Endothelial cell of umbilical vein (primary cell): ENCODE results near the gene HSPA1B. TPM values are rescaled to one million over a fixed set of nuclear protein-coding genes. Genes with fewer than 3 reads are reported as not detected.

ENCODE experiments used
- BruUV-seq: library from RNA; stranded (reverse); fragments of 400-500 nt; replicated peaks from 2 replicates; lab custom pipeline; 2021; lab: Mats Ljungman, UMichigan
- CTCF ChIA-PET: fragments of 300-600, 350-600 bp; sonication (Branson Sonifier 250); formaldehyde crosslinking; loops from one replicate; lab custom pipeline; 2021; ENCODE audit warnings: antibody characterized with exemption, inconsistent platforms; lab: Charles Lee
- POLR2A ChIA-PET: fragments of 300-600, 350-600 bp; sonication (Branson Sonifier 250); formaldehyde crosslinking; loops from one replicate; lab custom pipeline; 2021; ENCODE audit warnings: antibody characterized with exemption, inconsistent platforms; lab: Charles Lee
- DNase-seq: peaks from one replicate; pipeline ENCODE4 v3.0.0-alpha.2; 2011; ENCODE audit warnings: low read depth, low spot score
- FAIRE-seq: peaks from 2 replicates; lab custom pipeline; 2011; peaks lifted over from hg19 to GRCh38; lab: Jason Lieb, UNC
- H2AFZ ChIP-seq: 2 replicates; pipeline ENCODE4 v1.6.0; 2012; ENCODE audit warnings: low read depth, low read length, control low read depth, inconsistent platforms
- H3K27ac ChIP-seq: 2 replicates; pipeline ENCODE4 v1.5.1; 2011; ENCODE audit warnings: low read depth, mild to moderate bottlenecking, control low read depth, low read length, moderate library complexity; ENCODE audit not compliant: insufficient read depth
- H3K27me3 ChIP-seq, 2 experiments: 2 replicates each; pipeline versions ENCODE4 v1.6.0 to v1.6.1; 2011; ENCODE audit warnings: low read length in 2 of 2, mixed read lengths in 1 of 2; ENCODE audit not compliant: control insufficient read depth in 2 of 2, insufficient read depth in 2 of 2
- H3K36me3 ChIP-seq, 2 experiments: 2 replicates in 1 of 2; 3 replicates in 1 of 2; pipeline ENCODE4 v1.5.1; 2011; ENCODE audit warnings: low read length in 2 of 2, mild to moderate bottlenecking in 1 of 2, moderate library complexity in 1 of 2; ENCODE audit not compliant: control insufficient read depth in 2 of 2, insufficient read depth in 2 of 2; ENCODE audit errors: extremely low read depth in 1 of 2
- H3K4me1 ChIP-seq: 3 replicates; pipeline ENCODE4 v1.5.1; 2011; ENCODE audit warnings: mild to moderate bottlenecking, low read length; ENCODE audit not compliant: control insufficient read depth, insufficient read depth; ENCODE audit errors: extremely low read depth
- H3K4me2 ChIP-seq: 2 replicates; pipeline ENCODE4 v1.6.1; 2011; ENCODE audit warnings: low read length, control low read depth, mixed read lengths; ENCODE audit not compliant: insufficient read depth
- H3K4me3 ChIP-seq, 3 experiments: fragments of 200-600 bp in 1 of 3; sonication (generic), shearing (Covaris generic) in 1 of 3; replicated peaks in 1 of 3; 2 replicates each; pipeline ENCODE4 v1.5.1; 2011 to 2016; ENCODE audit warnings: control low read depth in 3 of 3, low read length in 3 of 3, mild to moderate bottlenecking in 2 of 3, inconsistent platforms in 1 of 3, low read depth in 1 of 3, moderate library complexity in 1 of 3; ENCODE audit not compliant: insufficient read depth in 1 of 3
- H3K79me2 ChIP-seq: 2 replicates; pipeline ENCODE4 v1.6.0; 2012; ENCODE audit warnings: low read length, inconsistent platforms; ENCODE audit not compliant: control insufficient read depth, insufficient read depth
- H3K9ac ChIP-seq: replicated peaks from 2 replicates; pipeline ENCODE3; 2011; ENCODE audit warnings: low read length, control low read depth; ENCODE audit not compliant: insufficient read depth; ENCODE audit errors: extremely low read depth
- H3K9me1 ChIP-seq: replicated peaks from 3 replicates; pipeline ENCODE4 v1.6.0; 2011; ENCODE audit warnings: mild to moderate bottlenecking, low read length; ENCODE audit not compliant: control insufficient read depth, insufficient read depth; ENCODE audit errors: extremely low read depth
- H3K9me3 ChIP-seq: replicated peaks from 2 replicates; pipeline ENCODE4 v1.5.1; 2012; ENCODE audit warnings: low read length, inconsistent platforms; ENCODE audit not compliant: control insufficient read depth, insufficient read depth
- H4K20me1 ChIP-seq: replicated peaks from 2 replicates; pipeline ENCODE3; 2011; ENCODE audit warnings: mild to moderate bottlenecking, low read length; ENCODE audit not compliant: control insufficient read depth, insufficient read depth; ENCODE audit errors: extremely low read depth
- CTCF ChIP-seq, 2 donors: IDR thresholded peaks; 1 replicate in 1 of 2; 2 replicates in 1 of 2; pipeline ENCODE4 v1.5.1; 2011; ENCODE audit warnings: low read length in 2 of 2, mild to moderate bottlenecking in 2 of 2, moderate library complexity in 2 of 2, control low read depth in 1 of 2, inconsistent platforms in 1 of 2, low read depth in 1 of 2; ENCODE audit not compliant: insufficient read depth in 1 of 2; ENCODE audit errors: extremely low read depth in 1 of 2
- EZH2 ChIP-seq: IDR thresholded peaks from 2 replicates; pipeline ENCODE4 v1.6.1; 2012; ENCODE audit warnings: borderline replicate concordance, low read depth, mild to moderate bottlenecking, moderate library complexity, low read length, inconsistent platforms; ENCODE audit not compliant: severe bottlenecking
- FOS ChIP-seq: IDR thresholded peaks from 2 replicates; pipeline ENCODE4 v1.6.1; 2011; ENCODE audit warnings: mild to moderate bottlenecking, low read length, moderate library complexity, borderline replicate concordance; ENCODE audit not compliant: insufficient read depth
- GATA2 ChIP-seq: IDR thresholded peaks from 2 replicates; pipeline ENCODE4 v1.7.0; 2011; ENCODE audit warnings: low read depth, mild to moderate bottlenecking, moderate library complexity, mixed read lengths, low read length; ENCODE audit not compliant: insufficient read length, insufficient read depth
- JUN ChIP-seq: IDR thresholded peaks from 2 replicates; pipeline ENCODE4 v1.6.1; 2011; ENCODE audit warnings: borderline replicate concordance, low read depth; ENCODE audit not compliant: insufficient read length, insufficient read depth
- MAX ChIP-seq: IDR thresholded peaks from 2 replicates; pipeline ENCODE4 v1.6.1; 2011; ENCODE audit not compliant: insufficient read depth, insufficient read length
- MYC ChIP-seq: IDR thresholded peaks from one replicate; pipeline ENCODE4 v1.6.1; 2011; ENCODE audit warnings: mild to moderate bottlenecking, low read depth, low read length
- POLR2A ChIP-seq: IDR thresholded peaks from 2 replicates; pipeline ENCODE4 v1.6.1; 2012; ENCODE audit warnings: low read depth, mild to moderate bottlenecking, control low read depth, low read length
- POLR2AphosphoS5 ChIP-seq: IDR thresholded peaks from 2 replicates; pipeline ENCODE4 v1.6.1; 2012; ENCODE audit warnings: low read depth, mild to moderate bottlenecking, control low read depth, low read length, moderate library complexity; ENCODE audit not compliant: insufficient read depth
- dilution Hi-C: fragments of 300-500 bp; cut with MboI; formaldehyde crosslinking; loops from one replicate; pipeline ENCODE4 v1.15.0; 2019; ENCODE audit warnings: low sequenced_read_pairs; ENCODE audit not compliant: extremely low pct_ligation_motif_present
- intact Hi-C: fragments of 100-400 bp; cut with micrococcal nuclease; formaldehyde crosslinking; loops from one replicate; pipeline ENCODE4 v1.10.0; 2022
- polyA plus RNA-seq, 4 experiments: library from polyadenylated mRNA; depleted of rRNA in 3 of 4; stranded (reverse) in 3 of 4; unstranded in 1 of 4; fragments of >200 nt; gene quantifications; 2 replicates each; pipeline versions ENCODE4 v1.2.1 to v1.2.3, GENCODE V29; 2011 to 2012; ENCODE audit warnings: missing spikeins in 1 of 4
- total RNA-seq: library from RNA; stranded (reverse); gene quantifications from 2 replicates; pipeline ENCODE4 v1.2.3, GENCODE V29; 2021

Gene HSPA1B
- total and polyA plus RNA-seq, 2 donors (not counting 3 experiments of a cell fraction or from before 2014, with no cell fraction given) = 27.1 to 54.0 TPM

- no peaks in the 10 kb centered on the region for H3K9me1 ChIP-seq
Observed at GRCh38 chr6:31778193-31778592, 49.3 kb upstream of the HSPA1B start.

More at GRCh38 chr6:31778193-31778592, 49.3 kb upstream of the HSPA1B start:
- dilution Hi-C loops (no loop called here), intact Hi-C loops (no loop called here)
- H3K4me3 ChIP-seq = no peak overlapping the region
- no peak overlapping the region for H3K9ac ChIP-seq
- TF ChIP-seq POLR2A = no peak
- no peak for TF ChIP-seq MYC
- TF ChIP-seq EZH2 = no peak
- no peak for TF ChIP-seq MAX
- TF ChIP-seq JUN = no peak
- TF ChIP-seq GATA2 = no peak
- no peak for TF ChIP-seq CTCF (IDR thresholded peaks at IDR 0.05; ENCODE audit: extremely low read depth in 1 of 2, insufficient read depth in 1 of 2, low read depth in 1 of 2, low read length in 2 of 2)
- TF ChIP-seq FOS = no peak
- no peak for TF ChIP-seq POLR2AphosphoS5
- no peaks in the 10 kb centered on the region for H4K20me1 ChIP-seq
- H3K36me3 ChIP-seq = peaks cover 3 to 34% of the 10 kb centered on the region in 2 experiments
- no peaks in the 10 kb centered on the region for H3K79me2 ChIP-seq
- BruUV-seq = no TSS peak
- no peak for DNase-seq
- no peaks in the 10 kb centered on the region for H3K27me3 ChIP-seq
- CTCF ChIA-PET = interaction anchor here (0.7 to 2.3 kb wide), 8 partner anchors 8 to 53 kb away, joined by 3 to 14 read pairs (median 4); partner anchors contain the start of genes HSPA1A and HSPA1L
- H2AFZ ChIP-seq = no peak overlapping the region
- H3K9me3 ChIP-seq = no peaks in the 10 kb centered on the region
- POLR2A ChIA-PET = no interaction called here
- peaks cover 4% of the 10 kb centered on the region for H3K4me1 ChIP-seq
- H3K27ac ChIP-seq = no peak overlapping the region
- FAIRE-seq = no peak
- no peak overlapping the region for H3K4me2 ChIP-seq
